ENCODE measurements around the gene ADTRP. TPM values are rescaled to one million over a fixed set of nuclear protein-coding genes. Genes with fewer than 3 reads are reported as not detected.

Gene ADTRP
- 9.2 and 9.5 TPM in 2 replicates for total RNA-seq

- intact Hi-C loops (cut with micrococcal nuclease): no loop called here
Measured at GRCh38 chr6:11778648-11779328, at the start of gene ADTRP. Gene ADTRP (minus strand): TSS chr6:11778803. CDS start chr6:11778759, 44 bp downstream.

GRCh38 chr6:11826779-11827178, 48.2 kb upstream of the ADTRP start:
- intact Hi-C loops (cut with micrococcal nuclease): no loop called here

- intact Hi-C loops (cut with micrococcal nuclease): loop anchor here (2.0 kb wide), 1 partner anchor 38 kb away; no protein-coding TSS in a partner anchor
Measured at GRCh38 chr6:11824986-11825385, 46.4 kb upstream of the ADTRP start.

GRCh38 chr6:11822346-11822745, 43.7 kb upstream of the ADTRP start:
- intact Hi-C loops (cut with micrococcal nuclease): no loop called here

- intact Hi-C loops (cut with micrococcal nuclease): no loop called here
Measured at GRCh38 chr6:11821781-11822180, 43.2 kb upstream of the ADTRP start.

GRCh38 chr6:11820821-11821220, 42.2 kb upstream of the ADTRP start:
- intact Hi-C loops (cut with micrococcal nuclease): no loop called here

GRCh38 chr6:11819486-11819885, 40.9 kb upstream of the ADTRP start:
- intact Hi-C loops (cut with micrococcal nuclease): no loop called here

GRCh38 chr6:11815231-11815630, 36.6 kb upstream of the ADTRP start:
- intact Hi-C loops (cut with micrococcal nuclease): no loop called here

- intact Hi-C loops (cut with micrococcal nuclease): no loop called here
Measured at GRCh38 chr6:11814819-11815218, 36.2 kb upstream of the ADTRP start.

GRCh38 chr6:11814106-11814505, 35.5 kb upstream of the ADTRP start:
- intact Hi-C loops (cut with micrococcal nuclease): no loop called here

- intact Hi-C loops (cut with micrococcal nuclease): no loop called here
Measured at GRCh38 chr6:11813606-11814005, 35.0 kb upstream of the ADTRP start.

GRCh38 chr6:11812951-11813350, 34.3 kb upstream of the ADTRP start:
- intact Hi-C loops (cut with micrococcal nuclease): no loop called here

- intact Hi-C loops (cut with micrococcal nuclease): no loop called here
Measured at GRCh38 chr6:11812439-11812838, 33.8 kb upstream of the ADTRP start.

GRCh38 chr6:11811644-11812264, 33.2 kb upstream of the ADTRP start:
- intact Hi-C loops (cut with micrococcal nuclease): no loop called here

GRCh38 chr6:11810854-11811643, 32.4 kb upstream of the ADTRP start:
- intact Hi-C loops (cut with micrococcal nuclease): no loop called here

GRCh38 chr6:11810039-11810541, 31.5 kb upstream of the ADTRP start:
- intact Hi-C loops (cut with micrococcal nuclease): no loop called here

- intact Hi-C loops (cut with micrococcal nuclease): loop anchor here (5.0 kb wide), 1 partner anchor 76 kb away; no protein-coding TSS in a partner anchor
Measured at GRCh38 chr6:11808054-11808453, 29.5 kb upstream of the ADTRP start.

- intact Hi-C loops (cut with micrococcal nuclease): loop anchor here (5.0 kb wide), 1 partner anchor 74 kb away; no protein-coding TSS in a partner anchor
Measured at GRCh38 chr6:11806561-11807317, 28.1 kb upstream of the ADTRP start.

GRCh38 chr6:11805259-11806053, 26.9 kb upstream of the ADTRP start:
- intact Hi-C loops (cut with micrococcal nuclease): loop anchor here (5.0 kb wide), 1 partner anchor 73 kb away; no protein-coding TSS in a partner anchor

- intact Hi-C loops (cut with micrococcal nuclease): loop anchor here (5.0 kb wide), 1 partner anchor 72 kb away; no protein-coding TSS in a partner anchor
Measured at GRCh38 chr6:11804701-11805100, 26.1 kb upstream of the ADTRP start.
